ENCODE results near the gene RAB30. TPM values are rescaled to one million over a fixed set of nuclear protein-coding genes. Genes with fewer than 3 reads are reported as not detected.
"Not testable (repeated sequence)": the region's sequence is repeated elsewhere in the genome, so short reads cannot be mapped to it uniquely, and the experiment has no call there.

Gene RAB30
- total RNA-seq, 2 experiments from 2014 or later = 9.9 to 10.2 TPM

GRCh38 chr11:82960779-82961143 is 110.9 kb downstream of the RAB30 start:
- Mint-ChIP-seq H3K27me3 (peaks cover 19% of the 10 kb centered on the region), H3K36me3 (ENCODE audit: low read depth) (peaks cover 38% of the 10 kb centered on the region), H3K4me1 (peaks cover 57% of the 10 kb centered on the region), H3K27ac (peak overlapping the region; percentile 24), H3K9me3 (peaks cover 16% of the 10 kb centered on the region), H3K4me3 (no peak overlapping the region)
- ChIA-PET CTCF (interaction anchor here (0.6 to 1.6 kb wide), 4 partner anchors 11 to 229 kb away, joined by 4 to 5 read pairs (median 4); partner anchors contain the start of gene DDIAS), POLR2A (interaction anchor here (1.0 to 3.8 kb wide), 8 partner anchors 9 to 196 kb away, joined by 3 to 21 read pairs (median 5); partner anchors contain the start of genes DDIAS, PCF11 and PRCP)
- DNase-seq = no peak

DNA sequence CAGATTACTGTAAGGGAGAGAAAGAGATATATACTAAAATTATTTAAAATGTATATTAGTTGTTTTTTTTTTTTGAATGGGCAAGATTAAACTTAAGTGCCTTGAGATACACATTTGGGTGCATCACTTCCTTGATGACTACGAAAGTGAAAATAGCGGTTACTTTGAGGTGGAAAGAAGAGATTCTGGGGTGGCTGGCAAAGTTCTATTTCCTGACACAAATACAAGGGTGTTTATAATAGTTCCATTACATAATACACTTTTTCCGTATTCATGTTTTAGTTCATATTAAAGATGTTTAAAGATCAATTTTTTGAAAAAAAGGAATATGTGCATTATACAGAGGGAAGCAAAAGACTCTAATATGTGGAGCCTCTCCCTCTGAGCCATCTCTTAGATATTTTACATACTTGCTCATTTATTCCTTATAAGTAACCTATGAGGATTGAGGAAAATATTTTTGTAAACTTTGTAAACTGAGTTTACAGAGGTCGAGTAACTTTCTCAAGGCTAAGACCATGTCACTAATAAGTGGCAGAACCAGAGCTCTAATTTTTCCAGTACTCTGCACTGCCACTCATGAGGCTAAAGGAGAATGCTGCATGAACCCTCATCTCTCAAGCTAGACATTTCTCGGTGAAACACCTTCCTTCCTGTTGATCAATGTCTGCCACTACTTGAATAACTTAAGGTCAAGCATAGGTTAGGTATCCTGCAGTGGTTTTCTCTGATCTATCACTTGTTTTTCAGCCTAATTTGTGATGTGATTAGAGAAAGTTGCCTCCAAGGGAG is 111.5 kb downstream of the RAB30 start:
- peak overlapping the region; percentile 24 for H3K27ac Mint-ChIP-seq
- CTCF ChIA-PET = interaction anchor here (0.6 to 1.6 kb wide), 3 partner anchors 11 to 229 kb away, joined by 4 to 5 read pairs (median 4); partner anchors contain the start of gene DDIAS
- H3K4me1 Mint-ChIP-seq = peaks cover 62% of the 10 kb centered on the region
- peaks cover 20% of the 10 kb centered on the region for H3K9me3 Mint-ChIP-seq
- no peak overlapping the region for H3K4me3 Mint-ChIP-seq
- peak; percentile 47 for DNase-seq
- POLR2A ChIA-PET = interaction anchor here (0.8 to 3.8 kb wide), 10 partner anchors 10 to 196 kb away, joined by 3 to 21 read pairs (median 4); partner anchors contain the start of genes DDIAS, PCF11, PRCP and RAB30
- H3K27me3 Mint-ChIP-seq = peaks cover 17% of the 10 kb centered on the region
- peaks cover 38% of the 10 kb centered on the region for H3K36me3 Mint-ChIP-seq (ENCODE audit: low read depth)

DNA sequence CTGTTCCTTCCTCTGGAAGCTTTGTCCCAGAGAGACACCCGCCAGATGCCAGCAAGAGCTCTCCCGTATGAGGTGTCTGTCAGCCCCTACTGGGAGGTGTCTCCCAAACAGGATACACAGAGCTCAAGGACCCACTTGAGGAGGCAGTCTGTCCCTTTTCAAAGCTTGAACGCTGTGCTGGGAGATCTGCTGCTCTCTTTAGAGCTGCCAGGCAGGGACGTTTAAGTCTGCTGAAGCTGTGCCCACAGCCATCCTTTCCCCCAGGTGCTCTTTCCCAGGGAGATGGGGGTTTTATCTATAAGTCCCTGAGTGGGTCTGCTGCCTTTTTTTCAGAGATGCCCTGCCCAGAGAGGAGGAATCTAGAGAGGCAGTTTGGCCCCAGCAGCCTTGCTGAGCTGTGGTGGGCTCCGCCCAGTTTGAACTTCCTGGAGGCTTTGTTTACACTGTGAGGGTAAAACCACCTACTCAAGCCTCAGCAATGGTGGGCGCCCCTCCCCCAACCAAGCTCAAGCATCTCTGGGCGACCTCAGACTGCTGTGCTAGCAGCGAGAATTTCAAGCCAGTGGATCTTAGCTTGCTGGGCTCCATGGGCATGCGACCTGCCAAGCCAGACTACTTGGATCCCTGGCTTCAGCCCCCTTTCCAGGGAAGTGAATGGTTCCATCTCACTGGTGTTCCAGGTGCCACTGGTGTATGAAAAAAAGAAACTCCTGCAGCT is 115.8 kb downstream of the RAB30 start:
- Mint-ChIP-seq H3K4me3 (peak overlapping the region; percentile 17), H3K27me3 (peaks cover 16% of the 10 kb centered on the region), H3K36me3 (ENCODE audit: low read depth) (peaks cover 50% of the 10 kb centered on the region), H3K4me1 (peaks cover 57% of the 10 kb centered on the region), H3K9me3 (peaks cover 40% of the 10 kb centered on the region), H3K27ac (peak overlapping the region; percentile 73)
- ChIA-PET POLR2A (interaction anchor here (0.6 to 2.2 kb wide), 10 partner anchors 9 to 200 kb away, joined by 3 to 16 read pairs (median 8); partner anchors contain the start of genes DDIAS, PCF11, PRCP and RAB30), CTCF (interaction anchor here (1.4 to 1.7 kb wide), 5 partner anchors 9 to 200 kb away, joined by 3 to 6 read pairs (median 4); no protein-coding TSS in a partner anchor)
- DNase-seq = peak; percentile 82

GRCh38 chr11:82950502-82950901 is 121.2 kb downstream of the RAB30 start:
- Mint-ChIP-seq H3K9me3 (peaks cover 35% of the 10 kb centered on the region), H3K27me3 (peaks cover 18% of the 10 kb centered on the region), H3K36me3 (ENCODE audit: low read depth) (peaks cover 35% of the 10 kb centered on the region), H3K4me1 (peaks cover 12% of the 10 kb centered on the region)
- CTCF ChIA-PET, DNase-seq, H3K27ac Mint-ChIP-seq, H3K4me3 Mint-ChIP-seq, POLR2A ChIA-PET: not testable (repeated sequence)

DNA sequence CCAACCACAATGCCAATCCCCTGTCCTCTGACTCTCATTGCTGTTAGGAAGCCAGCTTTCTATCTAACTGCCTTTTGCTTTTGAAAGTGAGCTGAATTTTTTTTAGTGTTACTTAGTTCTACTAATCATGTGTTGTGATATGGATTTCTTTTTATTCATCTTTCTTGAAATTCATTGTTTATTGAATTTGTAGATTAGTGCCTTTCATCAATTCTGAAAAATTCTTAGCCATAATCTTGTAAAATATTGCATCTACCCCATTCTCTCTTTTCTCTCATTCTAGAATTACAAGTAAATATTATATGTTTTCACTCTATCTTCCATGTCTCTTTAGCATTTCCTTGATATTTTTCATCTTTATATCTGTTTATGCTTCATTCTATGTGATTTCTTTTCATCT is 122.3 kb downstream of the RAB30 start:
- Mint-ChIP-seq H3K27ac (no peak overlapping the region), H3K9me3 (peaks cover 24% of the 10 kb centered on the region), H3K27me3 (peaks cover 16% of the 10 kb centered on the region), H3K4me3 (no peak overlapping the region), H3K4me1 (peaks cover 2% of the 10 kb centered on the region), H3K36me3 (ENCODE audit: low read depth) (peaks cover 24% of the 10 kb centered on the region)
- ChIA-PET POLR2A (interaction anchor here (0.6 kb wide), 1 partner anchor 12 kb away, joined by 3 read pairs; no protein-coding TSS in a partner anchor), CTCF (no interaction called here)
- DNase-seq = no peak

DNA sequence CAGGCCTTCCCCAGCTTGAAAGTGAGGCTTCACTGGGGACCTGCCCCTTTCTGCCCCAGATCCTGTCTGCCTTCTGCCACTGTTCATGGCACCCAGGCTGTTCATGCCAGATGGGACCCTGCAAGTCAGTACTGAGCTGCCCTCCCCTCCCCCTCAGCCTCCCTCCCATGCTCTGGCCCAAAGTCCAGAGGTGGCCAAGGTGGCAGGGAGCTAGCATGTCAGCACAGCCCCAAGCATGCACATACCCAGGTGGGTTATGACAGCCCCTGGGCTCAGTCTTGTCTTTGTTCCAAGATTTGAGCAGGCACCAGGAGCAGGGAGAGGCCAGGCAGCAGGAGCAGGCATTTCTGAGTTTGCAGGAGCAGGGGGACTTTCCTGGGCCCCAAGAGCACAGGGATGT is 126.0 kb downstream of the RAB30 start:
- Mint-ChIP-seq H3K9me3 (peaks cover 3% of the 10 kb centered on the region), H3K4me1 (no peaks in the 10 kb centered on the region), H3K27me3 (peaks cover 2% of the 10 kb centered on the region), H3K27ac (no peak overlapping the region), H3K36me3 (ENCODE audit: low read depth) (peaks cover 2% of the 10 kb centered on the region), H3K4me3 (no peak overlapping the region)
- POLR2A ChIA-PET = interaction anchor here (1.0 kb wide), 1 partner anchor 15 kb away, joined by 3 read pairs; no protein-coding TSS in a partner anchor
- CTCF ChIA-PET = interaction anchor here (0.9 kb wide), 1 partner anchor 10 kb away, joined by 3 read pairs; no protein-coding TSS in a partner anchor
- no peak for DNase-seq

- H3K4me1 Mint-ChIP-seq; H3K27me3 Mint-ChIP-seq; H3K36me3 Mint-ChIP-seq (ENCODE audit: low read depth); H3K4me3 Mint-ChIP-seq; H3K9me3 Mint-ChIP-seq; DNase-seq; H3K27ac Mint-ChIP-seq; POLR2A ChIA-PET: not testable (repeated sequence)
- CTCF ChIA-PET = interaction anchor here (0.9 kb wide), 1 partner anchor 11 kb away, joined by 3 read pairs; no protein-coding TSS in a partner anchor
Measured at GRCh38 chr11:82945041-82945440, 126.7 kb downstream of the RAB30 start.

DNA sequence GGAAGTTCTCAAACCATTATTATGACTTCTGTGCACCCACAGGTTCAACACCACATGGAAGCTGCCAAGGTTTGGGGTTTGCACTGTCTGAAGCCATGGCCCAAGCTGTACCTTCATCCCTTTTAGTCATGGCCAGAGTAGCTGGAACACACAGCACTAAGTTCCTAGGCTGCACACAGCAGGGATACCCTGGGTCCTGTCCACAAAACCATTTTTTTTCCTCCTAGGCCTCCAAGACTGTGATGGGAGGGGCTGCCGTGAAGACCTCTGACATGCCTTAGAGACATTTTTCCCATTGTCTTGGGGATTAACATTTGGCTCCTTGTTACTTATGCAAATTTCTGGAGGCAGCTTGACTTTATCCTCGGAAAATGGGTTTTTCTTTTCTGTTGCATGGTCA is 127.5 kb downstream of the RAB30 start:
- CTCF ChIA-PET = no interaction called here
- POLR2A ChIA-PET = no interaction called here
- peaks cover 2% of the 10 kb centered on the region for H3K36me3 Mint-ChIP-seq (ENCODE audit: low read depth)
- DNase-seq = no peak
- H3K27me3 Mint-ChIP-seq = peaks cover 1% of the 10 kb centered on the region
- peaks cover 4% of the 10 kb centered on the region for H3K9me3 Mint-ChIP-seq
- no peaks in the 10 kb centered on the region for H3K4me1 Mint-ChIP-seq
- no peak overlapping the region for H3K27ac Mint-ChIP-seq
- no peak overlapping the region for H3K4me3 Mint-ChIP-seq

DNA sequence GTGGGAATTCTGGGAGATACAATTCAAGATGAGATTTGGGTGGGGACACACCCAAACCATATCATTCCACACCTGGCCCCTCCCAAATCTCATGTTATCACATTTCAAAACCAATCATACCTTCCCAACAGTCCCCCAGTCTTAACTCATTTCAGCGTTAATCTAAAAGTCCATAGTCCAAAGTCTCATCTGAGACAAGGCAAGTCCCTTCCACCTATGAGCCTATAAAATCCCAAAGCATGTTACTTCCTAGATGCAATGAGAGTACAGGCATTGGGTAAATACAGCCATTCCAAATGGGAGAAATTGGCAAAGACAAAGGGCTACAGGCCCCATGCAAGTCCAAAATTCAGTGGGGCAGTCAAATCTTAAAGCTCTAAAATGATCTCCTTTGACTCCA is 128.3 kb downstream of the RAB30 start:
- DNase-seq; POLR2A ChIA-PET; CTCF ChIA-PET; H3K4me1 Mint-ChIP-seq; H3K27ac Mint-ChIP-seq; H3K36me3 Mint-ChIP-seq (ENCODE audit: low read depth); H3K4me3 Mint-ChIP-seq; H3K9me3 Mint-ChIP-seq; H3K27me3 Mint-ChIP-seq: not testable (repeated sequence)

DNA sequence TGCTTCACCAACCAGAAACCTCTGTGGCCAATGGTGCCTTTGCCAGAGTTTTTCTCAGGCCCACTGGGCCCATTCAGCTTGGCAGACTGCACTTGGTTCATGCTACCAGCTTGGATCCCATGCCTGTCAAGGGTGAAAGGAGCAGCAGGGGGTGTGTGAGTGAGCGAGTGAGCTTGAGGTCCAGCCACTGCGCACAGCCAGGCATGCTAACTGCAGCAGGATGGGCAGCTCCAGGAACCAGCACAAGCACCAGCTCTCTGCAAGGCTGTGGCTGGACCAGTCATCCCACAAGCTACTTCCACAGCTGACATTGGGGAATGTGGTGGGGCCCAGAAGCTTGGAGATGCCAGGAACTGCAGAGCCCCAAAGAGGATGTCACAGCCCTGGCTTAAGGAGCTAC is 129.3 kb downstream of the RAB30 start:
- ChIA-PET POLR2A (interaction anchor here (1.0 kb wide), 1 partner anchor 213 kb away, joined by 3 read pairs; no protein-coding TSS in a partner anchor), CTCF (no interaction called here)
- no peak overlapping the region for H3K4me3 Mint-ChIP-seq
- H3K36me3 Mint-ChIP-seq (ENCODE audit: low read depth) = peaks cover 2% of the 10 kb centered on the region
- no peaks in the 10 kb centered on the region for H3K4me1 Mint-ChIP-seq
- H3K27ac Mint-ChIP-seq = no peak overlapping the region
- H3K9me3 Mint-ChIP-seq = peaks cover 4% of the 10 kb centered on the region
- DNase-seq = no peak
- H3K27me3 Mint-ChIP-seq = no peaks in the 10 kb centered on the region

GRCh38 chr11:82939456-82939855 is 132.2 kb downstream of the RAB30 start:
- Mint-ChIP-seq H3K36me3 (ENCODE audit: low read depth) (peaks cover 11% of the 10 kb centered on the region), H3K4me3 (no peak overlapping the region), H3K27me3 (no peaks in the 10 kb centered on the region), H3K9me3 (peaks cover 4% of the 10 kb centered on the region), H3K4me1 (no peaks in the 10 kb centered on the region), H3K27ac (no peak overlapping the region)
- CTCF ChIA-PET = interaction anchor here (1.2 kb wide), 1 partner anchor 8 kb away, joined by 6 read pairs; no protein-coding TSS in a partner anchor
- POLR2A ChIA-PET = no interaction called here
- DNase-seq = no peak

DNA sequence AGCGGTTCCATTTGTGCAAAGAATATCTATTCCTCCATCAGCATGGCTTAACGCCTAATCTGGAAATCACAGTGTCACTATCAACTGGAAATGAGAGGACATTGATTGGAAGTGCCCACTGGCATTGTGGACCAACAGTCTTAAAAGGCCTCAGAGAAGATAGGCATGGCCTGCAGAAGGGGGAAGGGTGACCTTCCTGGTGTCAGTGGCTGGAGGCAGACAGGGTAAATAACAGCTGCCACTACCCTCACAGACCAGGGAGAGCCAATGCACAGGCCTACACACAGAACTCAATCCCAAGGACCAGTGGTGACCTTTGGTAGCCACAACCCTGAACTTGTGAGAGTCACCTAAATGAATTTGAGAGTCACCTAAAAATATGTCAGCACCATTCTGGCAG is 134.1 kb downstream of the RAB30 start:
- no peak for DNase-seq
- no peaks in the 10 kb centered on the region for H3K27me3 Mint-ChIP-seq
- H3K36me3 Mint-ChIP-seq (ENCODE audit: low read depth) = peaks cover 23% of the 10 kb centered on the region
- ChIA-PET CTCF (no interaction called here), POLR2A (no interaction called here)
- peaks cover 4% of the 10 kb centered on the region for H3K9me3 Mint-ChIP-seq
- no peaks in the 10 kb centered on the region for H3K4me1 Mint-ChIP-seq
- no peak overlapping the region for H3K27ac Mint-ChIP-seq
- no peak overlapping the region for H3K4me3 Mint-ChIP-seq

- Mint-ChIP-seq H3K4me3 (no peak overlapping the region), H3K4me1 (no peaks in the 10 kb centered on the region), H3K27ac (no peak overlapping the region), H3K9me3 (peaks cover 4% of the 10 kb centered on the region), H3K27me3 (no peaks in the 10 kb centered on the region), H3K36me3 (ENCODE audit: low read depth) (peaks cover 33% of the 10 kb centered on the region)
- ChIA-PET POLR2A (no interaction called here), CTCF (no interaction called here)
- DNase-seq = no peak
Measured at GRCh38 chr11:82936261-82936660, 135.4 kb downstream of the RAB30 start.

Data from activated CD4-positive, alpha-beta memory T cell treated with anti-CD3 and anti-CD28 coated beads, Interleukin-2, amount 10 ng/mL, durations not matched to agents 7 days and 5 days (primary cell).